ENCODE data around the gene HDLBP.

Gene HDLBP

GRCh38 chr2:241315093-241315878 is at the start of gene HDLBP:
Gene HDLBP, minus strand, starts transcription at chr2:241315672. Its CDS starts 48,803 bp downstream, at chr2:241266869.
- DNase-seq: peak; percentile 100

GRCh38 chr2:241364781-241365180 is 49.3 kb upstream of the HDLBP start:
- no peak for DNase-seq

GRCh38 chr2:241363426-241363825 is 48.0 kb upstream of the HDLBP start:
- no peak for DNase-seq

GRCh38 chr2:241359481-241360045 is 44.1 kb upstream of the HDLBP start:
- no peak for DNase-seq

- no peak for DNase-seq
These were observed 43.0 kb upstream of the HDLBP start for GRCh38 chr2:241358470-241358869.

GRCh38 chr2:241357531-241357930 is 42.1 kb upstream of the HDLBP start:
- DNase-seq: no peak

- no peak for DNase-seq
These were observed 41.4 kb upstream of the HDLBP start for GRCh38 chr2:241356871-241357260.

- peak; percentile 99 for DNase-seq
These were observed 40.8 kb upstream of the HDLBP start, which contains the start of gene FARP2 for GRCh38 chr2:241355983-241356870. Gene FARP2, plus strand, starts transcription at chr2:241356285. Its CDS starts 16,823 bp downstream, at chr2:241373108.

- DNase-seq: peak; percentile 57
These were observed 39.5 kb upstream of the HDLBP start for GRCh38 chr2:241354668-241355658.

GRCh38 chr2:241352227-241352626 is 36.8 kb upstream of the HDLBP start:
- no peak for DNase-seq

GRCh38 chr2:241351640-241352031 is 36.2 kb upstream of the HDLBP start:
- no peak for DNase-seq

- no peak for DNase-seq
These were observed 35.6 kb upstream of the HDLBP start for GRCh38 chr2:241350878-241351639.

- DNase-seq: no peak
These were observed 35.0 kb upstream of the HDLBP start for GRCh38 chr2:241350530-241350877.

- DNase-seq: no peak
These were observed 34.5 kb upstream of the HDLBP start for GRCh38 chr2:241349941-241350340.

GRCh38 chr2:241344925-241345651 is 29.6 kb upstream of the HDLBP start:
- DNase-seq: no peak

GRCh38 chr2:241340631-241341163 is 25.2 kb upstream of the HDLBP start:
- no peak for DNase-seq

GRCh38 chr2:241339839-241340630 is 24.6 kb upstream of the HDLBP start:
- DNase-seq: no peak

- no peak for DNase-seq
These were observed 19.3 kb upstream of the HDLBP start for GRCh38 chr2:241334813-241335212.

- no peak for DNase-seq
These were observed 15.1 kb upstream of the HDLBP start for GRCh38 chr2:241330616-241330981.
